Testis (tissue), 2 donors: ENCODE measurements around the gene ANAPC4.

Experiments
- CTCF ChIP-seq, 3 experiments: fragments of 450-650 bp in 2 of 3; fragments of 200-600 bp in 1 of 3; sonication (generic) in 1 of 3; IDR thresholded peaks; one replicate each; pipeline ENCODE4 v1.5.1; 2016 to 2019; ENCODE audit warnings: antibody characterized with exemption in 3 of 3, mild to moderate bottlenecking in 2 of 3, moderate library complexity in 1 of 3
- POLR2A ChIP-seq: fragments of 450-650 bp; IDR thresholded peaks from one replicate; pipeline ENCODE4 v1.6.1; 2017; ENCODE audit warnings: antibody characterized with exemption, mild to moderate bottlenecking, moderate library complexity

GRCh38 chr4:25466966-25467697 is 90.1 kb downstream of the ANAPC4 start:
- TF ChIP-seq CTCF (IDR thresholded peaks at IDR 0.05) (no peak), POLR2A (no peak)
